Prostate gland (tissue), 2 donors: ENCODE results near the gene FLVCR2.

Experiments
- POLR2A ChIP-seq: fragments of 450-650 bp; IDR thresholded peaks from one replicate; pipeline ENCODE4 v1.6.1; 2016; ENCODE audit warnings: antibody characterized with exemption, mild to moderate bottlenecking
- POLR2AphosphoS5 ChIP-seq: sonication (generic); formaldehyde crosslinking; IDR thresholded peaks from one replicate; pipeline ENCODE4 v1.6.1; 2017; ENCODE audit warnings: antibody characterized with exemption
- TF ChIP-seq, protein P1 (sequence below), 4 experiments: fragments of 200-600 bp in 2 of 4; fragments of 450-650 bp in 2 of 4; sonication (generic) in 2 of 4; IDR thresholded peaks; 1 replicate in 3 of 4; 2 replicates in 1 of 4; pipeline ENCODE4 v1.5.1; 2016 to 2019; ENCODE audit warnings: antibody characterized with exemption in 4 of 4, mild to moderate bottlenecking in 2 of 4, moderate library complexity in 2 of 4

DNA sequence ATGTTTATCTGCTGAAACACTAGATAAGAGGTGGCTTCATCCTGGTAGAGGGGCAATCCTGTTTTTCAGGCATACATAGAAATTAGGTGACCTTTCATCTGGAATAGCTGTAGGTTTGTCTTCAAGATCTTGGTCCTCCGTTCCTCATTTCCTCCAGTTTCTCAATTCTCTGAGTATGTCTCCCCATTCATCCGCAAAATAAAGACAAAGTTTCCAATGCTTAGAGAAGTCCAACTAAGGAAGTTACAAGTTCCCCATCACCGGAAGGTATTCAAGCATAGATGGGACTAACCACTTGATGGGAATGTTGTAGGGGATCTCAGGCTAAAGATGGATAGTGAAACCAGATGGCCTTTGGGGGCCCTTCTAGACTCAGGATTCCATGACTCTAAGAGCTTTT lies 48.0 kb downstream of the FLVCR2 start:
- TF ChIP-seq, protein P1, sequence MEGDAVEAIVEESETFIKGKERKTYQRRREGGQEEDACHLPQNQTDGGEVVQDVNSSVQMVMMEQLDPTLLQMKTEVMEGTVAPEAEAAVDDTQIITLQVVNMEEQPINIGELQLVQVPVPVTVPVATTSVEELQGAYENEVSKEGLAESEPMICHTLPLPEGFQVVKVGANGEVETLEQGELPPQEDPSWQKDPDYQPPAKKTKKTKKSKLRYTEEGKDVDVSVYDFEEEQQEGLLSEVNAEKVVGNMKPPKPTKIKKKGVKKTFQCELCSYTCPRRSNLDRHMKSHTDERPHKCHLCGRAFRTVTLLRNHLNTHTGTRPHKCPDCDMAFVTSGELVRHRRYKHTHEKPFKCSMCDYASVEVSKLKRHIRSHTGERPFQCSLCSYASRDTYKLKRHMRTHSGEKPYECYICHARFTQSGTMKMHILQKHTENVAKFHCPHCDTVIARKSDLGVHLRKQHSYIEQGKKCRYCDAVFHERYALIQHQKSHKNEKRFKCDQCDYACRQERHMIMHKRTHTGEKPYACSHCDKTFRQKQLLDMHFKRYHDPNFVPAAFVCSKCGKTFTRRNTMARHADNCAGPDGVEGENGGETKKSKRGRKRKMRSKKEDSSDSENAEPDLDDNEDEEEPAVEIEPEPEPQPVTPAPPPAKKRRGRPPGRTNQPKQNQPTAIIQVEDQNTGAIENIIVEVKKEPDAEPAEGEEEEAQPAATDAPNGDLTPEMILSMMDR (IDR thresholded peaks at IDR 0.05) = no peak
- no peak for TF ChIP-seq POLR2AphosphoS5
- no peak for TF ChIP-seq POLR2A
